Panc1 (cell line): ENCODE results near the gene PIEZO1. TPM values are rescaled to one million over a fixed set of nuclear protein-coding genes. Genes with fewer than 3 reads are reported as not detected.

Experiments used
- ATAC-seq: fragments of 200-7000 bp; cut with Tn5 transposase; 2 replicates; pipeline ENCODE4 v1.9.1; 2020; ENCODE audit warnings: mild to moderate bottlenecking, moderate library complexity
- BruUV-seq: library from RNA; stranded (reverse); fragments of 400-500 nt; replicated peaks from 2 replicates; lab custom pipeline; 2021; lab: Mats Ljungman, UMichigan
- CTCF ChIA-PET: fragments of 300-600 bp; sonication (Branson Sonifier 250); formaldehyde crosslinking; loops from one replicate; lab custom pipeline; 2022; ENCODE audit warnings: antibody characterized with exemption; lab: Charles Lee
- POLR2A ChIA-PET: fragments of 300-600 bp; sonication (Branson Sonifier 250); formaldehyde crosslinking; loops from one replicate; lab custom pipeline; 2022; ENCODE audit warnings: antibody characterized with exemption; lab: Charles Lee
- DNase-seq: peaks from one replicate; pipeline ENCODE4 v3.0.0-alpha.2; 2010; ENCODE audit warnings: low read depth, low spot score
- H3K27ac ChIP-seq: 2 replicates; pipeline ENCODE4 v1.5.1; 2011; ENCODE audit warnings: mild to moderate bottlenecking, low read length, inconsistent platforms
- H3K27me3 ChIP-seq: fragments of 200-500 bp; sonication (Bioruptor generic); 2 replicates; pipeline ENCODE4 v1.6.0; 2014; ENCODE audit warnings: low read length, inconsistent platforms; ENCODE audit not compliant: control insufficient read depth, insufficient read depth
- H3K36me3 ChIP-seq: fragments of 200-500 bp; sonication (Bioruptor generic); 2 replicates; pipeline ENCODE4 v1.5.1; 2014; ENCODE audit warnings: inconsistent platforms, mild to moderate bottlenecking, low read length, moderate library complexity; ENCODE audit not compliant: control insufficient read depth, insufficient read depth
- H3K4me1 ChIP-seq: 2 replicates; pipeline ENCODE4 v1.5.1; 2011; ENCODE audit warnings: inconsistent platforms, mild to moderate bottlenecking, low read length, moderate library complexity; ENCODE audit not compliant: control insufficient read depth, insufficient read depth
- H3K4me3 ChIP-seq, 2 experiments: 2 replicates each; pipeline ENCODE4 v1.5.1; 2011 to 2012; ENCODE audit warnings: low read depth in 2 of 2, low read length in 2 of 2, mild to moderate bottlenecking in 2 of 2, inconsistent platforms in 1 of 2, moderate library complexity in 1 of 2
- H3K9me3 ChIP-seq: fragments of 200-500 bp; sonication (Bioruptor generic); 2 replicates; pipeline ENCODE4 v1.5.1; 2014; ENCODE audit warnings: low read depth, mild to moderate bottlenecking, inconsistent platforms, low read length, moderate library complexity; ENCODE audit not compliant: control insufficient read depth, insufficient read depth
- POLR2AphosphoS5 ChIP-seq: IDR thresholded peaks from 2 replicates; pipeline ENCODE4 v1.6.1; 2012; ENCODE audit warnings: mild to moderate bottlenecking, low read depth, low read length, moderate library complexity
- SIN3A ChIP-seq: IDR thresholded peaks from 2 replicates; pipeline ENCODE4 v1.6.1; 2012; ENCODE audit warnings: low read depth, mild to moderate bottlenecking, low read length, moderate library complexity, borderline replicate concordance; ENCODE audit not compliant: insufficient read depth
- TCF7L2 ChIP-seq: IDR thresholded peaks from 2 replicates; pipeline ENCODE4 v1.6.1; 2011; ENCODE audit warnings: mild to moderate bottlenecking, low read depth, low read length, inconsistent platforms
- in situ Hi-C: cut with HindIII; loops from 2 replicates; pipeline ENCODE4 v1.10.0; 2016; ENCODE audit warnings: low sequenced_read_pairs, low pct_unique_long_range_greater_than_20kb
- intact Hi-C: fragments of 100-400 bp; cut with micrococcal nuclease; formaldehyde crosslinking; loops from one replicate; pipeline ENCODE4 v1.10.0; 2022; ENCODE audit not compliant: unreplicated experiment
- total RNA-seq: library from RNA; stranded (reverse); gene quantifications from one replicate; pipeline ENCODE4 v1.2.1, GENCODE V29; 2021; ENCODE audit not compliant: unreplicated experiment
- TF ChIP-seq, protein P1 (sequence below): fragments of 450-650 bp; IDR thresholded peaks from 2 replicates; pipeline ENCODE4 v1.5.1; 2017; ENCODE audit warnings: mild to moderate bottlenecking
- TF ChIP-seq, protein P2 (sequence below), 2 experiments: IDR thresholded peaks; 2 replicates each; pipeline ENCODE4 v1.6.1; 2011 to 2012; ENCODE audit warnings: low read depth in 2 of 2, control low read depth in 1 of 2, low read length in 1 of 2, mild to moderate bottlenecking in 1 of 2, moderate library complexity in 1 of 2; ENCODE audit not compliant: insufficient read depth in 1 of 2

The PIEZO1 gene
- total RNA-seq, 1 experiment from 2014 or later = 175 TPM

DNA sequence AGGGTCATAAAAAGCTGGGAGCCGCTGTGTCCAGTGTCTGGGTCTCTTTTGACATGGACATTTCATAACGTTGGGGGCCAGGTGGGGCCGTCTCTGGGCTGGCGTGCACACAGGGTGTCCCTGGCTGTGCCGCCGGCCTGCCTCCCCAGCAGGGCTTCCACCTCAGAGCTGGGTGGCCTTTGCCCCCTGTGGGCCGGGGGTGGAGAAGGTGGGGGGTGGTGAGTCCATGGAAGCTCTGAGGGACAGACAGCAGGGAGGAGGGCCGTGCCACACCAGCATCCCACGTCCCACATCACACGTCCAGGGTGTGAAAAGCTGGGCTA lies 97.8 kb downstream of the PIEZO1 start:
- Histone ChIP-seq H3K4me3 (no peak overlapping the region), H3K27ac (no peak overlapping the region), H3K36me3 (no peaks in the 10 kb centered on the region), H3K9me3 (no peaks in the 10 kb centered on the region), H3K27me3 (no peaks in the 10 kb centered on the region), H3K4me1 (no peaks in the 10 kb centered on the region; the same call in 1 of the 2 replicates)
- TF ChIP-seq TCF7L2 (no peak), POLR2AphosphoS5 (no peak), SIN3A (no peak)
- TF ChIP-seq, protein P1, sequence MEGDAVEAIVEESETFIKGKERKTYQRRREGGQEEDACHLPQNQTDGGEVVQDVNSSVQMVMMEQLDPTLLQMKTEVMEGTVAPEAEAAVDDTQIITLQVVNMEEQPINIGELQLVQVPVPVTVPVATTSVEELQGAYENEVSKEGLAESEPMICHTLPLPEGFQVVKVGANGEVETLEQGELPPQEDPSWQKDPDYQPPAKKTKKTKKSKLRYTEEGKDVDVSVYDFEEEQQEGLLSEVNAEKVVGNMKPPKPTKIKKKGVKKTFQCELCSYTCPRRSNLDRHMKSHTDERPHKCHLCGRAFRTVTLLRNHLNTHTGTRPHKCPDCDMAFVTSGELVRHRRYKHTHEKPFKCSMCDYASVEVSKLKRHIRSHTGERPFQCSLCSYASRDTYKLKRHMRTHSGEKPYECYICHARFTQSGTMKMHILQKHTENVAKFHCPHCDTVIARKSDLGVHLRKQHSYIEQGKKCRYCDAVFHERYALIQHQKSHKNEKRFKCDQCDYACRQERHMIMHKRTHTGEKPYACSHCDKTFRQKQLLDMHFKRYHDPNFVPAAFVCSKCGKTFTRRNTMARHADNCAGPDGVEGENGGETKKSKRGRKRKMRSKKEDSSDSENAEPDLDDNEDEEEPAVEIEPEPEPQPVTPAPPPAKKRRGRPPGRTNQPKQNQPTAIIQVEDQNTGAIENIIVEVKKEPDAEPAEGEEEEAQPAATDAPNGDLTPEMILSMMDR = no peak
- TF ChIP-seq, protein P2, sequence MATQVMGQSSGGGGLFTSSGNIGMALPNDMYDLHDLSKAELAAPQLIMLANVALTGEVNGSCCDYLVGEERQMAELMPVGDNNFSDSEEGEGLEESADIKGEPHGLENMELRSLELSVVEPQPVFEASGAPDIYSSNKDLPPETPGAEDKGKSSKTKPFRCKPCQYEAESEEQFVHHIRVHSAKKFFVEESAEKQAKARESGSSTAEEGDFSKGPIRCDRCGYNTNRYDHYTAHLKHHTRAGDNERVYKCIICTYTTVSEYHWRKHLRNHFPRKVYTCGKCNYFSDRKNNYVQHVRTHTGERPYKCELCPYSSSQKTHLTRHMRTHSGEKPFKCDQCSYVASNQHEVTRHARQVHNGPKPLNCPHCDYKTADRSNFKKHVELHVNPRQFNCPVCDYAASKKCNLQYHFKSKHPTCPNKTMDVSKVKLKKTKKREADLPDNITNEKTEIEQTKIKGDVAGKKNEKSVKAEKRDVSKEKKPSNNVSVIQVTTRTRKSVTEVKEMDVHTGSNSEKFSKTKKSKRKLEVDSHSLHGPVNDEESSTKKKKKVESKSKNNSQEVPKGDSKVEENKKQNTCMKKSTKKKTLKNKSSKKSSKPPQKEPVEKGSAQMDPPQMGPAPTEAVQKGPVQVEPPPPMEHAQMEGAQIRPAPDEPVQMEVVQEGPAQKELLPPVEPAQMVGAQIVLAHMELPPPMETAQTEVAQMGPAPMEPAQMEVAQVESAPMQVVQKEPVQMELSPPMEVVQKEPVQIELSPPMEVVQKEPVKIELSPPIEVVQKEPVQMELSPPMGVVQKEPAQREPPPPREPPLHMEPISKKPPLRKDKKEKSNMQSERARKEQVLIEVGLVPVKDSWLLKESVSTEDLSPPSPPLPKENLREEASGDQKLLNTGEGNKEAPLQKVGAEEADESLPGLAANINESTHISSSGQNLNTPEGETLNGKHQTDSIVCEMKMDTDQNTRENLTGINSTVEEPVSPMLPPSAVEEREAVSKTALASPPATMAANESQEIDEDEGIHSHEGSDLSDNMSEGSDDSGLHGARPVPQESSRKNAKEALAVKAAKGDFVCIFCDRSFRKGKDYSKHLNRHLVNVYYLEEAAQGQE (IDR thresholded peaks at IDR 0.05; ENCODE audit: insufficient read depth in 1 of 2, low read depth in 2 of 2, low read length in 1 of 2) = no peak
- DNase-seq (no peak), ATAC-seq (no peak)
- in situ Hi-C loops = no loop called here
- ChIA-PET CTCF (interaction anchor here (1.3 kb wide), 1 partner anchor 9 kb away, joined by 3 read pairs; no protein-coding TSS in a partner anchor), POLR2A (interaction anchor here (0.5 kb wide), 1 partner anchor 19 kb away, joined by 4 read pairs; no protein-coding TSS in a partner anchor)
- no TSS peak for BruUV-seq
- intact Hi-C loops = no loop called here

DNA sequence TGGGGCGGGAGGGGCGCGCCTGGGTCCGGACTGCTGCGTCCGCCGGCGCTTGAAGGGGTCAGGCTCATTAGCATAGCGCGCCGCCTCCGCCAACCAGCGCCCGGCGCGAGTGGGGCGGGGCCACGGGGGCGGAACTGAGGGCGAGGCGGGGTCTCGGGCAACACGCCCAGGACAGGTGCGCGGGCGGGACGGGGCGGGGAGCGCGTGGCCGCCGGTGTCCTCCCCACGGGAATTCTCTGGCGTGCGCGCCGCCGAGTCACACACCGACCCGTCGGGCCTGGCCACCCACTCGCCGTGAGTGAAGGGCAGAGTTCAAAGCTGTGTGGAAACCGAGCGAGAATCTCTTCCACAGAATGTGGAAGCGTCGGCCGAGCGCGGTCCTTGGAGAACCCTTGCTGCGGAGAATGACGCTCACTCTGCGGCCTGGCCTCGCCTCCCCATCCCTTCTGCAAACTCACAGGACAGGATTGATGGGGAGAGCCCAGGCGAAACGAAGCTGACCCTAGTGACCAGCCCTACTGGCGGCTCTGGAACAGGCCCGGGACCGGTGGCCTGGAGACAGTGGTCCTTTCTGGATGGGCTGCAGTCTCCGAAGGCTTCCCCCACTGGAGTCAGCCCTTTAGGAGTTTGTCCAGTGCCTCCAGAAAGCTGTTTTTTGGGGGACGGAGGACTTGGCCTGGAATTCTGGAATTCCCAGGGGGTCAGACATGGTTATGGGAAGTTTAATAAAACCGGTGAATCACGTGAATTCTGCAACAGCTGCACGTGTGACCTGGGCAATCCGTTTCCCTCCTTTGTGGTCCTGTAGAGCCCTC lies 98.4 kb downstream of the PIEZO1 start, which contains the start of gene SNAI3:
Gene SNAI3, minus strand, starts transcription at position 69 of the 815 bp plus-strand sequence. CDS start 101 bp downstream, outside the sequence.
- Histone ChIP-seq H3K4me3 (peak within 1 kb of the TSS; percentile 45 to 58), H3K9me3 (no peaks in the 10 kb centered on the region), H3K27me3 (no peaks in the 10 kb centered on the region), H3K4me1 (no peaks in the 10 kb centered on the region; the same call in 1 of the 2 replicates), H3K27ac (no peak within 1 kb of the TSS), H3K36me3 (no peaks in the 10 kb centered on the region)
- BruUV-seq = no TSS peak
- in situ Hi-C loops = no loop called here
- ATAC-seq (peak; percentile 92), DNase-seq (no peak)
- no peak for TF ChIP-seq POLR2AphosphoS5
- no peak for TF ChIP-seq SIN3A
- TF ChIP-seq, protein P2 (IDR thresholded peaks at IDR 0.05; ENCODE audit: insufficient read depth in 1 of 2, low read depth in 2 of 2, low read length in 1 of 2) = no peak
- TF ChIP-seq TCF7L2 = no peak
- TF ChIP-seq, protein P1 = no peak
- ChIA-PET POLR2A (interaction anchor here (0.5 kb wide), 1 partner anchor 19 kb away, joined by 4 read pairs; no protein-coding TSS in a partner anchor), CTCF (interaction anchor here (1.3 kb wide), 1 partner anchor 10 kb away, joined by 3 read pairs; no protein-coding TSS in a partner anchor)
- intact Hi-C loops = no loop called here
